Thoracic aorta (tissue), 2 donors: ENCODE data around the gene CDR2. TPM values are rescaled to one million over a fixed set of nuclear protein-coding genes. Genes with fewer than 3 reads are reported as not detected.

Experiments
- ATAC-seq: fragments of 150-250 bp; one replicate; pipeline ENCODE4 v1.8.0; 2017; ENCODE audit warnings: low read depth; ENCODE audit not compliant: insufficient number of reproducible peaks, low FRiP score
- DNase-seq: peaks from one replicate; pipeline ENCODE4 v3.0.0-alpha.2; 2020; ENCODE audit warnings: low spot score
- H3K27ac ChIP-seq, 2 donors: fragments of 200-600 bp; sonication (generic); 1 replicate in 1 of 2; 2 replicates in 1 of 2; pipeline ENCODE4 v1.5.1; 2016; ENCODE audit warnings: mild to moderate bottlenecking in 2 of 2, moderate library complexity in 2 of 2
- H3K27me3 ChIP-seq: fragments of 200-600 bp; sonication (generic); replicated peaks from 2 replicates; pipeline ENCODE4 v1.6.0; 2016; ENCODE audit warnings: mild to moderate bottlenecking; ENCODE audit not compliant: insufficient read depth
- H3K36me3 ChIP-seq: fragments of 200-600 bp; sonication (generic); one replicate; pipeline ENCODE4 v1.5.1; 2016
- H3K4me1 ChIP-seq, 2 donors: fragments of 200-600 bp; sonication (generic); 1 replicate in 1 of 2; 2 replicates in 1 of 2; pipeline versions ENCODE4 v1.5.1 to v1.6.0; 2016; ENCODE audit warnings: low read depth in 2 of 2, mild to moderate bottlenecking in 1 of 2; ENCODE audit not compliant: control insufficient read depth in 1 of 2
- H3K4me3 ChIP-seq: fragments of 200-600 bp; sonication (generic); 2 replicates; pipeline ENCODE4 v1.5.1; 2016; ENCODE audit warnings: mild to moderate bottlenecking
- H3K9me3 ChIP-seq: fragments of 200-600 bp; sonication (generic); 2 replicates; pipeline ENCODE4 v1.5.1; 2016
- total RNA-seq, 2 donors: library from RNA; depleted of rRNA; stranded (reverse); fragments of >200 nt; gene quantifications; one replicate each; pipeline versions ENCODE4 v1.1.0 to v1.2.3, GENCODE V29; 2016
- TF ChIP-seq, protein P1 (sequence below): fragments of 200-600 bp; sonication (generic); IDR thresholded peaks from one replicate; pipeline ENCODE4 v1.5.1; 2019; ENCODE audit warnings: antibody characterized with exemption

CDR2 gene
- total RNA-seq, 2 donors from 2014 or later = 41.2 to 55.0 TPM

DNA sequence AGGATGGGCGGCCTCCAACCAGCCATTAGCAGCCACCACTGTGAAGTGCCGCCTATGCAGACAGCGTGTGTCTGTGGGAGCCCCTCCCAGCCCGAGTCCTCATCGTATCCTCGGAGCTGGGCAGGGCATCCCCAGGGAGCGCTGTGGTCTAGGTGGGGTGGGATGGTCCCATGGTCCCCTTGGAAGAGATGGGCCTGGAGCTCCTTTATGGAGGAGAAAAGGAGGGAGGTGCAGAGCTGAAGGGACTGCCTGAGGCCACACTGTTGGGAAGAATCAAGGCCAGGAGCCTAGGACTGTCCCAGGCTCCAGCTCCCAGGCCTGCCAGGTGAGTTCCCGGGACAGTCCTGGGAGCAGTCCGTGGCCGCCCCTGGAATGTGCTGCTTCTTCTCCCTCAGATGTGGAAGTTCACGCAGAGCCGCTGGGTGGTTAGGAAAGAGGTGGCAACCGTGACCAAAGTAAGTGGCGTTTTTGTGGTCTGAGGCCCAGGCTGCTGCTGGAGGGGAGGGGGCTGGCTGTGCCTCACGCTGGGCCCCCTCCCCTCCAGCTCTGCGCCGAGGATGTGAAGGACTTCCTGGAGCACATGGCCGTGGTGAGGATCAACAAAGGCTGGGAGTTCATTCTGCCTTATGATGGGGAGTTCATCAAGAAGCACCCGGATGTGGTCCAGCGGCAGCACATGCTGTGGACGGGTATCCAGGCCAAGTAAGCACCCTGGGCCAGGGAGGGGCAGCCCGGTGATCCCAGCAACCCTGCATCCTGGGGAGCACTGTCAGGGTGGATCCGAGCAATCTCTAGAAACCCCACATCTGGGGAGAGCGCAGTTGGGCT, 50.2 kb downstream of the CDR2 start:
- H3K9me3 ChIP-seq = no peaks in the 10 kb centered on the region
- H3K27me3 ChIP-seq = no peaks in the 10 kb centered on the region
- no peak overlapping the region for H3K27ac ChIP-seq
- H3K4me1 ChIP-seq = no peaks in the 10 kb centered on the region
- DNase-seq (no peak), ATAC-seq (no peak)
- peaks cover 42% of the 10 kb centered on the region for H3K36me3 ChIP-seq
- H3K4me3 ChIP-seq = no peak overlapping the region
- TF ChIP-seq, protein P1, sequence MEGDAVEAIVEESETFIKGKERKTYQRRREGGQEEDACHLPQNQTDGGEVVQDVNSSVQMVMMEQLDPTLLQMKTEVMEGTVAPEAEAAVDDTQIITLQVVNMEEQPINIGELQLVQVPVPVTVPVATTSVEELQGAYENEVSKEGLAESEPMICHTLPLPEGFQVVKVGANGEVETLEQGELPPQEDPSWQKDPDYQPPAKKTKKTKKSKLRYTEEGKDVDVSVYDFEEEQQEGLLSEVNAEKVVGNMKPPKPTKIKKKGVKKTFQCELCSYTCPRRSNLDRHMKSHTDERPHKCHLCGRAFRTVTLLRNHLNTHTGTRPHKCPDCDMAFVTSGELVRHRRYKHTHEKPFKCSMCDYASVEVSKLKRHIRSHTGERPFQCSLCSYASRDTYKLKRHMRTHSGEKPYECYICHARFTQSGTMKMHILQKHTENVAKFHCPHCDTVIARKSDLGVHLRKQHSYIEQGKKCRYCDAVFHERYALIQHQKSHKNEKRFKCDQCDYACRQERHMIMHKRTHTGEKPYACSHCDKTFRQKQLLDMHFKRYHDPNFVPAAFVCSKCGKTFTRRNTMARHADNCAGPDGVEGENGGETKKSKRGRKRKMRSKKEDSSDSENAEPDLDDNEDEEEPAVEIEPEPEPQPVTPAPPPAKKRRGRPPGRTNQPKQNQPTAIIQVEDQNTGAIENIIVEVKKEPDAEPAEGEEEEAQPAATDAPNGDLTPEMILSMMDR = no peak

DNA sequence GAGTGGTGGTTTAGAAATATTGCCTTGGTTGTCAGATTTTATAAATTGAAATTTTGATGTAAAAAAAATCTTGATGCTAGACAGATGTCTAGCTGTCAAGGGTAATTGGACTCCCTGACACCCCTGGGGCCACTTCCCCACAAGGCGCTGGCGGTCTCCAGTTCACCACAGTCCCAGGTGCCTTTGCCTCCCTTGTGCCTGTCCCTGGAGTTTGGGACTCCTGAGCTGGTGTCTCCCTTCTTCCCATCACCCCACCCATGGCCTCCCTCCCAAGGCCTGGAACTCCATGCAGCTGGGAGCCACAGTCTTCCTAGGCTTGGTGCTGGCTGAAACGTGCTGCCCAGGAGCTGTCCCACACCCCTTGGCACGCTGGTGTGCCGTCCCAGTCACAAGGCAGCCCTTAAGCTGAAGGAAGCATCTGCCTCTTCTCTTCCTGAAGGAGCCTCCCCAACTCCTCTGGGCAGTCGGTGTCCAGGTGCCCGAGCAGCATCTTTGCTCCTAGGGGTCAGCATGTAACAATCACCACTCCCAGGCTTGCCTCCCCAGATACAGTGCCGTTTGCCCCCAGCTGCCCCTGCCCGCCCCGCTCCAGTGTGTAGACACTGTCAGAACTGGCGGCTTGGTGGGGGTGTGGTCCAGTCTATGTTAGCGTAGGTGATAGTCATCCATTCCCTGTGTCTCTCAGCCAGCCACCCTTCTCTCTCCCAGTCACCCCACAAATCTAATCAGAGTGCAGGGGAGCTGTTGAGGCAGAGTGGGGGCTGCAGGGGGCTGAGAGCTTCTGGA, 51.1 kb downstream of the CDR2 start:
- H3K36me3 ChIP-seq = peaks cover 50% of the 10 kb centered on the region
- H3K4me3 ChIP-seq = no peak overlapping the region
- H3K4me1 ChIP-seq = no peaks in the 10 kb centered on the region
- H3K27ac ChIP-seq = no peak overlapping the region
- ATAC-seq (no peak), DNase-seq (no peak)
- no peaks in the 10 kb centered on the region for H3K27me3 ChIP-seq
- no peaks in the 10 kb centered on the region for H3K9me3 ChIP-seq
- TF ChIP-seq, protein P1 = no peak

DNA sequence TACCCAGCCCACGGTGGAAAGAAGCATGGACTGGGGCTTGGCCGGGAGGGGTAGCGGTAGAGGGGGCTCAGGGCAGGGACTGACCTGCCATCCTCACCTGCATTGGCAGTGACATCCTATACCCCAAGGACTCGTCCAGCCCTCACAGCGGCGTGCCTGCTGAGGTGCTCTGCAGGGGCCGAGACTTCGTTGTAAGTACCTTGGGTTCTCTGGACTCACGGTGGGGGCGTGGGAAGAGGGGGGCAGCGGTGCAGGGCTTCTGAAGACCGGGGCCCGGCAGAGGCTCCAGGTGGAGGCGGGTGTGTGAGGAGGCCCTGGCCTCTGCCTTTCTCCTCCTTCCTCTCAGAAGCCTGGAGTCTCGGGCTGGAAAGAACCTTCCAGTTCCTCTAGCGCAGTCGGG, 51.7 kb downstream of the CDR2 start:
- ATAC-seq = no peak
- H3K9me3 ChIP-seq = no peaks in the 10 kb centered on the region
- H3K36me3 ChIP-seq = peaks cover 46% of the 10 kb centered on the region
- H3K27ac ChIP-seq = no peak overlapping the region
- H3K4me3 ChIP-seq = no peak overlapping the region
- H3K27me3 ChIP-seq = no peaks in the 10 kb centered on the region
- H3K4me1 ChIP-seq = no peaks in the 10 kb centered on the region
- TF ChIP-seq, protein P1 = no peak
- DNase-seq = no peak

DNA sequence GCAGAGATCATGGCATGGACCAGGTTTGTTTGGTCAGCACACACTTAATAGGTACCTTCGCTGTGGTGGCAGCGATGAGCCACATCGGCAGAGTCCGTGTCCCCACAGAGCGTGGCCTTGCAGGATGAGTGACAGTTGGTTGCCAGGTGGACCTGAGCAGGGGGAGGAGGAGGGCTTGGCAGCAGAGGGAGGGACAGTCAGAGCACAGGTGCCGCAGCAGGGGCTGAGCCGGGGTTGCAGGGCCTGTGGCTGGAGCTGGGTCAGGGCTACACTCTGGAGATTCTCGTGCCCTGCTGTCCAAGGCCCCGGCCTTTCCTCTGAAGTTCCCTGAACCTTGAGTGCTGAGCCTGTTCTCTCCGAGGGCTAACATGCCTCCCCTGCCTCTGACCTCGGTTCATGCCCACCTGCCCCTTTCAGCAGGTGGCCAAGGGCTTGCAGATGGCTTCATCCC, 52.4 kb downstream of the CDR2 start:
- TF ChIP-seq, protein P1 = no peak
- H3K36me3 ChIP-seq = peaks cover 48% of the 10 kb centered on the region
- no peaks in the 10 kb centered on the region for H3K9me3 ChIP-seq
- H3K4me1 ChIP-seq = no peaks in the 10 kb centered on the region
- H3K27ac ChIP-seq = no peak overlapping the region
- ATAC-seq (no peak), DNase-seq (no peak)
- no peak overlapping the region for H3K4me3 ChIP-seq
- no peaks in the 10 kb centered on the region for H3K27me3 ChIP-seq

DNA sequence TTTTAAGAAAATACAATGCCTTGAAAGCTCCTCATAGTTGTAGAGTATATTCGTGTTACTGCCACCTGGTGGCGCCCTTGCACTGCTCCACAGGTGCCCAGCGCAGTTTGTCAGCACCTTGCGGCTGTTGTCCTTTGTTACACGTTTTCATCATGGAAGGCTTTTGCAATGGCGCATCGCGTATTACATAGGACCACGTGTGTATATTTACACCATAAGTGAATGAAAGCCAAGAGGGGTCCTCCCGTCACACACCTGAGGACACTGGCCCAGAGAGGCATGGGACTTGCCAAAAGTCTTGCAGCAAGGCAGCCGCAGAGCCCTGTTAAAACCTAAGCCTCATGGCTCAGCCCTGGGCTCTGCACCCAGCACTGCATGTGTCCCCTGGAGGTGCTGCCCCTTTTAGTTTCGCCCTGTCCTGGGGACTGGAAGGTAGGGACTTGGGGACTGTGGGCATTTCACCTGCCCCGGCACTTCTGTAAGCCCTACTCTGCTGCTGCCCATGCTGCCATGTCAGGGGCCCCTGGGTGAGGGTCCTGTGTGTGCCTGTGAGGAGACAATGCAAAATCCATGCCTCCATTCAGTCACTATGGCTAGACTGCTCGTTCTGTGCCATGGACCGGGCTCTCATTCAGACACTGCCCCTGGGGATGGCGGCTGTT, 52.9 kb downstream of the CDR2 start:
- ATAC-seq = peak; percentile 27
- Histone ChIP-seq H3K27ac (no peak overlapping the region), H3K27me3 (no peaks in the 10 kb centered on the region), H3K9me3 (no peaks in the 10 kb centered on the region), H3K4me1 (no peaks in the 10 kb centered on the region), H3K4me3 (no peak overlapping the region), H3K36me3 (peaks cover 48% of the 10 kb centered on the region)
- TF ChIP-seq, protein P1 = peak; percentile 87
- no peak for DNase-seq
